HCT116 (cell line): Measurements from ENCODE around the gene SYT11. TPM values are rescaled to one million over a fixed set of nuclear protein-coding genes. Genes with fewer than 3 reads are reported as not detected.

Source experiments
- ATAC-seq: fragments of 200-7000 bp; cut with Tn5 transposase; 2 replicates; pipeline ENCODE4 v1.9.1; 2020; ENCODE audit warnings: mild to moderate bottlenecking, moderate library complexity
- BruUV-seq: library from RNA; stranded (reverse); fragments of 400-500 nt; replicated peaks from 2 replicates; lab custom pipeline; 2021; lab: Mats Ljungman, UMichigan
- CTCF ChIA-PET: fragments of 300-600 bp; sonication (Branson Sonifier 250); formaldehyde crosslinking; loops from one replicate; lab custom pipeline; 2021; ENCODE audit warnings: antibody characterized with exemption; lab: Charles Lee
- POLR2A ChIA-PET: fragments of 300-600, 350-600 bp; sonication (Branson Sonifier 250); formaldehyde crosslinking; loops from one replicate; lab custom pipeline; 2021; ENCODE audit warnings: antibody characterized with exemption; lab: Charles Lee
- RAD21 ChIA-PET, 2 experiments: fragments of 300-600 bp; sonication (Branson Sonifier 250); formaldehyde crosslinking; loops; one replicate each; lab custom pipeline; 2023; ENCODE audit warnings: low total read pairs in 2 of 2; ENCODE audit not compliant: uncharacterized antibody in 2 of 2, unreplicated experiment in 2 of 2, low non-redundant PET in 1 of 2; lab: Charles Lee
- DNase-seq: peaks from one replicate; pipeline ENCODE4 v3.0.0-alpha.2; 2010; ENCODE audit warnings: low read depth, low spot score
- H2AFZ ChIP-seq: fragments of 200-600 bp; shearing (Covaris generic), sonication (generic); 2 replicates; pipeline ENCODE4 v1.6.1; 2017; ENCODE audit warnings: low read depth, mixed run types, mixed read lengths, antibody characterized with exemption, low read length; ENCODE audit not compliant: poor library complexity, severe bottlenecking
- H3K27ac ChIP-seq: 2 replicates; pipeline ENCODE4 v1.5.1; 2012; ENCODE audit warnings: low read depth, low read length
- H3K27me3 ChIP-seq: fragments of 200-600 bp; sonication (generic); 2 replicates; pipeline ENCODE4 v1.6.1; 2016; ENCODE audit warnings: mixed run types, low read length, mixed read lengths; ENCODE audit not compliant: insufficient read depth
- H3K36me3 ChIP-seq, 2 experiments: fragments of 200-500 bp in 1 of 2; fragments of 200-600 bp in 1 of 2; sonication (Bioruptor generic) in 1 of 2; sonication (generic) in 1 of 2; 2 replicates each; pipeline versions ENCODE4 v1.5.1 to v1.6.1; 2014 to 2016; ENCODE audit warnings: low read length in 2 of 2, inconsistent platforms in 1 of 2, mixed read lengths in 1 of 2, mixed run types in 1 of 2; ENCODE audit not compliant: insufficient read depth in 2 of 2, control insufficient read depth in 1 of 2
- H3K4me1 ChIP-seq, 2 experiments: fragments of 200-600 bp in 1 of 2; sonication (generic) in 1 of 2; 2 replicates each; pipeline versions ENCODE4 v1.5.1 to v1.6.1; 2012 to 2017; ENCODE audit warnings: low read length in 2 of 2, inconsistent platforms in 1 of 2, mild to moderate bottlenecking in 1 of 2, mixed read lengths in 1 of 2, mixed run types in 1 of 2, moderate library complexity in 1 of 2; ENCODE audit not compliant: insufficient read depth in 2 of 2, control insufficient read depth in 1 of 2
- H3K4me2 ChIP-seq: fragments of 200-600 bp; sonication (generic); 2 replicates; pipeline ENCODE4 v1.6.1; 2017; ENCODE audit warnings: mixed run types, low read length, mixed read lengths
- H3K4me3 ChIP-seq, 2 experiments: fragments of 200-600 bp in 1 of 2; sonication (generic) in 1 of 2; replicated peaks in 1 of 2; 2 replicates each; pipeline ENCODE4 v1.5.1; 2011 to 2016; ENCODE audit warnings: low read length in 2 of 2, control low read depth in 1 of 2, low read depth in 1 of 2, mild to moderate bottlenecking in 1 of 2, mixed read lengths in 1 of 2, mixed run types in 1 of 2
- H3K79me2 ChIP-seq: fragments of 200-600 bp; sonication (generic); 2 replicates; pipeline ENCODE4 v1.6.1; 2017; ENCODE audit warnings: mild to moderate bottlenecking, mixed run types, low read length, moderate library complexity, mixed read lengths; ENCODE audit not compliant: insufficient read depth
- H3K9ac ChIP-seq: fragments of 200-600 bp; sonication (generic); 2 replicates; pipeline ENCODE4 v1.6.1; 2016; ENCODE audit warnings: low read length, mixed read lengths
- H3K9me2 ChIP-seq: fragments of 200-600 bp; sonication (generic), shearing (Covaris generic); 2 replicates; pipeline ENCODE4 v1.6.1; 2017; ENCODE audit warnings: mixed run types, mild to moderate bottlenecking, moderate library complexity; ENCODE audit not compliant: insufficient read depth
- H3K9me3 ChIP-seq, 2 experiments: fragments of 200-500 bp in 1 of 2; fragments of 200-600 bp in 1 of 2; sonication (Bioruptor generic) in 1 of 2; sonication (generic) in 1 of 2; 2 replicates each; pipeline ENCODE4 v1.6.1; 2014 to 2017; ENCODE audit warnings: low read length in 2 of 2, mixed read lengths in 2 of 2, inconsistent platforms in 1 of 2, low read depth in 1 of 2, mild to moderate bottlenecking in 1 of 2, mixed run types in 1 of 2, moderate library complexity in 1 of 2; ENCODE audit not compliant: control insufficient read depth in 1 of 2, insufficient read depth in 1 of 2
- H4K20me1 ChIP-seq: fragments of 200-600 bp; sonication (generic), shearing (Covaris generic); 2 replicates; pipeline ENCODE4 v1.6.1; 2017; ENCODE audit warnings: mixed run types, mild to moderate bottlenecking, moderate library complexity; ENCODE audit not compliant: insufficient read depth
- CBX3 ChIP-seq: IDR thresholded peaks from 2 replicates; pipeline ENCODE4 v1.6.1; 2012; ENCODE audit warnings: low read depth
- ELF1 ChIP-seq: IDR thresholded peaks from 2 replicates; pipeline ENCODE4 v1.6.1; 2012; ENCODE audit warnings: low read depth, borderline replicate concordance
- EZH2 ChIP-seq: fragments of 200-600 bp; sonication (generic); IDR thresholded peaks from 2 replicates; pipeline ENCODE4 v1.6.1; 2017; ENCODE audit warnings: antibody characterized with exemption, mixed run types
- EZH2phosphoT487 ChIP-seq: fragments of 200-600 bp; IDR thresholded peaks from 2 replicates; pipeline ENCODE4 v1.6.1; 2018; ENCODE audit warnings: antibody characterized with exemption, borderline replicate concordance
- FOSL1 ChIP-seq: IDR thresholded peaks from 2 replicates; pipeline ENCODE4 v1.6.1; 2012; ENCODE audit warnings: low read depth
- JUND ChIP-seq: IDR thresholded peaks from 2 replicates; pipeline ENCODE4 v1.6.1; 2012
- RAD21 ChIP-seq: IDR thresholded peaks from 2 replicates; pipeline ENCODE4 v1.6.1; 2012; ENCODE audit warnings: low read depth, mild to moderate bottlenecking
- SIN3A ChIP-seq: IDR thresholded peaks from 2 replicates; pipeline ENCODE4 v1.6.1; 2012; ENCODE audit warnings: low read depth
- SRF ChIP-seq: IDR thresholded peaks from 2 replicates; pipeline ENCODE4 v1.6.1; 2012; ENCODE audit warnings: low read depth
- TCF7L2 ChIP-seq: IDR thresholded peaks from 2 replicates; pipeline ENCODE4 v1.7.0; 2011; ENCODE audit warnings: borderline replicate concordance, inconsistent platforms; ENCODE audit not compliant: insufficient read depth, insufficient read length; ENCODE audit errors: extremely low read depth
- intact Hi-C: fragments of 100-400 bp; cut with micrococcal nuclease; formaldehyde crosslinking; loops from 2 replicates; pipeline ENCODE4 v1.10.0; 2022
- total RNA-seq: library from RNA; stranded (reverse); gene quantifications from one replicate; pipeline ENCODE4 v1.2.1, GENCODE V29; 2021; ENCODE audit not compliant: unreplicated experiment
- TF ChIP-seq, protein P1 (sequence below), 3 experiments: fragments of 200-600 bp in 1 of 3; sonication (generic) in 1 of 3; IDR thresholded peaks in 2 of 3; conservative IDR thresholded peaks in 1 of 3; 2 replicates each; pipeline ENCODE4 v1.5.1; 2012 to 2017; ENCODE audit warnings: low read depth in 2 of 3, low read length in 2 of 3, antibody characterized with exemption in 1 of 3, borderline replicate concordance in 1 of 3, control low read depth in 1 of 3, mild to moderate bottlenecking in 1 of 3, mixed read lengths in 1 of 3, mixed run types in 1 of 3, moderate library complexity in 1 of 3; ENCODE audit not compliant: insufficient read depth in 1 of 3
- TF ChIP-seq, protein P2 (sequence below): IDR thresholded peaks from 2 replicates; pipeline ENCODE4 v1.6.1; 2011; ENCODE audit warnings: mild to moderate bottlenecking, low read length, moderate library complexity; ENCODE audit not compliant: insufficient replicate concordance; ENCODE audit errors: extremely low read depth
- TF ChIP-seq, protein P3 (sequence below): IDR thresholded peaks from 2 replicates; pipeline ENCODE4 v1.6.1; 2012
- TF ChIP-seq, protein P4 (sequence below): IDR thresholded peaks from 2 replicates; pipeline ENCODE4 v1.6.1; 2012

The SYT11 gene
- total RNA-seq, 1 experiment from 2014 or later: 0.17 TPM

DNA sequence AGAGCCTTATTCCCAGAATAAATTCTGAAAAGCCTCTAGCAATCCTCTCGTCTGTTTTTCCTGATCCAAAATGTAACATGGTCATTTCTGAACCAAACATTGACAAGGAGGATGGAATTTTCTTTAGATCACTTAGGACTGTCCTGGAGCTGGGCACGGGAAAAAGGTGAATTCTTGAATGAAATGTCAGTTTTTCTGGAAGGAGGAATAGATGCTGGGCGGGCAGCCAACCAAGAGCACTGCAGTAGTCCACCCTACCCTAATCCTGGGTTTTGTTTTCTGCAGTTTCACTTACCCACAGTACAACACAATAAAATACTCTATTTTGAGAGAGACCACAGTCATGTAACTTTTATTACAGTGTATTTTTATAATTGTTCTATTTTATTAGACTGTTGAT is 30.9 kb downstream of the SYT11 start:
- ChIA-PET RAD21 (no interaction called here), CTCF (no interaction called here), POLR2A (no interaction called here)
- BruUV-seq: no TSS peak
- Histone ChIP-seq H3K9me3 (no peaks in the 10 kb centered on the region), H3K27me3 (no peaks in the 10 kb centered on the region), H3K4me2 (no peak overlapping the region), H3K9me2 (no peaks in the 10 kb centered on the region), H3K27ac (no peak overlapping the region), H3K36me3 (no peaks in the 10 kb centered on the region), H2AFZ (no peak overlapping the region), H3K79me2 (no peaks in the 10 kb centered on the region), H4K20me1 (no peaks in the 10 kb centered on the region), H3K4me3 (no peak overlapping the region), H3K9ac (no peak overlapping the region), H3K4me1 (peaks cover 27 to 35% of the 10 kb centered on the region in 2 experiments)
- DNase-seq (no peak), ATAC-seq (no peak)
- TF ChIP-seq, protein P1, sequence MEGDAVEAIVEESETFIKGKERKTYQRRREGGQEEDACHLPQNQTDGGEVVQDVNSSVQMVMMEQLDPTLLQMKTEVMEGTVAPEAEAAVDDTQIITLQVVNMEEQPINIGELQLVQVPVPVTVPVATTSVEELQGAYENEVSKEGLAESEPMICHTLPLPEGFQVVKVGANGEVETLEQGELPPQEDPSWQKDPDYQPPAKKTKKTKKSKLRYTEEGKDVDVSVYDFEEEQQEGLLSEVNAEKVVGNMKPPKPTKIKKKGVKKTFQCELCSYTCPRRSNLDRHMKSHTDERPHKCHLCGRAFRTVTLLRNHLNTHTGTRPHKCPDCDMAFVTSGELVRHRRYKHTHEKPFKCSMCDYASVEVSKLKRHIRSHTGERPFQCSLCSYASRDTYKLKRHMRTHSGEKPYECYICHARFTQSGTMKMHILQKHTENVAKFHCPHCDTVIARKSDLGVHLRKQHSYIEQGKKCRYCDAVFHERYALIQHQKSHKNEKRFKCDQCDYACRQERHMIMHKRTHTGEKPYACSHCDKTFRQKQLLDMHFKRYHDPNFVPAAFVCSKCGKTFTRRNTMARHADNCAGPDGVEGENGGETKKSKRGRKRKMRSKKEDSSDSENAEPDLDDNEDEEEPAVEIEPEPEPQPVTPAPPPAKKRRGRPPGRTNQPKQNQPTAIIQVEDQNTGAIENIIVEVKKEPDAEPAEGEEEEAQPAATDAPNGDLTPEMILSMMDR (IDR thresholded peaks at IDR 0.05 in 2 of 3, conservative IDR thresholded peaks at IDR 0.05 in 1 of 3; ENCODE audit: borderline replicate concordance in 1 of 3, insufficient read depth in 1 of 3, low read depth in 2 of 3, low read length in 2 of 3): no peak
- TF ChIP-seq RAD21 (no peak), EZH2phosphoT487 (no peak), JUND (no peak), SIN3A (no peak), FOSL1 (no peak), EZH2 (no peak), TCF7L2 (no peak), SRF (no peak), CBX3 (no peak), ELF1 (no peak)
- TF ChIP-seq, protein P2, sequence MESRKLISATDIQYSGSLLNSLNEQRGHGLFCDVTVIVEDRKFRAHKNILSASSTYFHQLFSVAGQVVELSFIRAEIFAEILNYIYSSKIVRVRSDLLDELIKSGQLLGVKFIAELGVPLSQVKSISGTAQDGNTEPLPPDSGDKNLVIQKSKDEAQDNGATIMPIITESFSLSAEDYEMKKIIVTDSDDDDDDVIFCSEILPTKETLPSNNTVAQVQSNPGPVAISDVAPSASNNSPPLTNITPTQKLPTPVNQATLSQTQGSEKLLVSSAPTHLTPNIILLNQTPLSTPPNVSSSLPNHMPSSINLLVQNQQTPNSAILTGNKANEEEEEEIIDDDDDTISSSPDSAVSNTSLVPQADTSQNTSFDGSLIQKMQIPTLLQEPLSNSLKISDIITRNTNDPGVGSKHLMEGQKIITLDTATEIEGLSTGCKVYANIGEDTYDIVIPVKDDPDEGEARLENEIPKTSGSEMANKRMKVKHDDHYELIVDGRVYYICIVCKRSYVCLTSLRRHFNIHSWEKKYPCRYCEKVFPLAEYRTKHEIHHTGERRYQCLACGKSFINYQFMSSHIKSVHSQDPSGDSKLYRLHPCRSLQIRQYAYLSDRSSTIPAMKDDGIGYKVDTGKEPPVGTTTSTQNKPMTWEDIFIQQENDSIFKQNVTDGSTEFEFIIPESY: no peak
- TF ChIP-seq, protein P3, sequence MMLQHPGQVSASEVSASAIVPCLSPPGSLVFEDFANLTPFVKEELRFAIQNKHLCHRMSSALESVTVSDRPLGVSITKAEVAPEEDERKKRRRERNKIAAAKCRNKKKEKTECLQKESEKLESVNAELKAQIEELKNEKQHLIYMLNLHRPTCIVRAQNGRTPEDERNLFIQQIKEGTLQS: no peak
- TF ChIP-seq, protein P4, sequence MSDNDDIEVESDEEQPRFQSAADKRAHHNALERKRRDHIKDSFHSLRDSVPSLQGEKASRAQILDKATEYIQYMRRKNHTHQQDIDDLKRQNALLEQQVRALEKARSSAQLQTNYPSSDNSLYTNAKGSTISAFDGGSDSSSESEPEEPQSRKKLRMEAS: no peak
- intact Hi-C loops: no loop called here
